OCI-LY1 (cell line): ENCODE measurements around the gene HOMER2.

Source experiments
- EZH2 ChIP-seq: fragments of 200-600 bp; sonication (generic), shearing (Covaris generic); IDR thresholded peaks from 2 replicates; pipeline ENCODE4 v1.8.0; 2017; ENCODE audit warnings: borderline replicate concordance, mixed run types, mild to moderate bottlenecking, antibody characterized with exemption, low read length, moderate library complexity, mixed read lengths
- TF ChIP-seq, protein P1 (sequence below): fragments of 200-600 bp; sonication (generic), shearing (Covaris generic); IDR thresholded peaks from 2 replicates; pipeline ENCODE4 v1.5.1; 2017; ENCODE audit warnings: mild to moderate bottlenecking, antibody characterized with exemption, low read length, moderate library complexity, mixed read lengths

DNA sequence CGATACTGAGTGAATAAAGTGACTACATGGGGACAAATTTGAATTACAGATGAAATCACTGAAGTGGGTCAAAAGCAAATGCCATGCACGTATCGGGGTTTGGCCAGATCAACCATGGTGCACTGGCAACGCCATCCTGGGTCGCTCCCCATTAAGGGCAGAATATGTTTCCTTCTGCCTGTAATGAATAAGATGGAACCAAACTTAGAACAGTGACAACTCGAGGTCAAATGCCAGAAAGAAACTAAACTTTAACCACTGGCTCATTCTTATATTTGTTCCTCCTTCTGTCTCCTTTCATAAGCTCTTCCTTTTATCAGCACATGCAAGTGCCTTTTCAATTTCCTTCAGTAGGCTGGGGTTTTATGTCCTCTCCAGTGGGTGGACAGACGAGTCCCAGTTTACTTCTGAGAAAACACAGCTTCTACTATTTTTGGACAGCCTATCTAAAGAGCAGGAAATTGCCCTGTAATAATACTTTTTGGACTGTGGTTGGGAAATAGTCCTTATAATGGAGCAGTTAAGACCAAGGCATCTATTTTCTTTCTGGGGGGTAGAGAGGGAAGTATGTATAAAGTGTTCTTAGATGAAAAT, 81.7 kb downstream of the HOMER2 start:
- TF ChIP-seq, protein P1, sequence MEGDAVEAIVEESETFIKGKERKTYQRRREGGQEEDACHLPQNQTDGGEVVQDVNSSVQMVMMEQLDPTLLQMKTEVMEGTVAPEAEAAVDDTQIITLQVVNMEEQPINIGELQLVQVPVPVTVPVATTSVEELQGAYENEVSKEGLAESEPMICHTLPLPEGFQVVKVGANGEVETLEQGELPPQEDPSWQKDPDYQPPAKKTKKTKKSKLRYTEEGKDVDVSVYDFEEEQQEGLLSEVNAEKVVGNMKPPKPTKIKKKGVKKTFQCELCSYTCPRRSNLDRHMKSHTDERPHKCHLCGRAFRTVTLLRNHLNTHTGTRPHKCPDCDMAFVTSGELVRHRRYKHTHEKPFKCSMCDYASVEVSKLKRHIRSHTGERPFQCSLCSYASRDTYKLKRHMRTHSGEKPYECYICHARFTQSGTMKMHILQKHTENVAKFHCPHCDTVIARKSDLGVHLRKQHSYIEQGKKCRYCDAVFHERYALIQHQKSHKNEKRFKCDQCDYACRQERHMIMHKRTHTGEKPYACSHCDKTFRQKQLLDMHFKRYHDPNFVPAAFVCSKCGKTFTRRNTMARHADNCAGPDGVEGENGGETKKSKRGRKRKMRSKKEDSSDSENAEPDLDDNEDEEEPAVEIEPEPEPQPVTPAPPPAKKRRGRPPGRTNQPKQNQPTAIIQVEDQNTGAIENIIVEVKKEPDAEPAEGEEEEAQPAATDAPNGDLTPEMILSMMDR: no peak
- TF ChIP-seq EZH2: no peak
